ENCODE data around the gene SLC38A3.

SLC38A3 gene

DNA sequence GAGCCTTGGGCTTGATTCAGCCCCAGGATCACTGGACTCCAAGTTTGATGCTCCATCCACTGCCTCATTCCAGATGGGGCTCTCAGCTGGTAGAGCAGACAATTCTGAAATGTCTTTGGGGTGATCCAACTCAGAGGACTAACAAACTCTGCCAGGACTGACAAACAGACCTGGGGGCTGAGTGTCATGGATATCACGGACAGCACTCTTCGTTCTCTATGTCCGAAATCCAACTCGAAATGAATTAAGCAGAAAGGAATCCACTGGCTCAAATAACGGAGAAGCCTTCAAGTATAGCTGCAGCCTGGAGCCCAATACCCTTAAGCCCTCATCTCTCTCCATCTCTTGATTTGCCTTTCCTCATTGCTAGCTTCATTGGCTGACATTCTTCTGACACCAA lies 14.2 kb downstream of the SLC38A3 start:
- H3K4me3 ChIP-seq (ENCODE audit: low read length), result no peak overlapping the region
- TF ChIP-seq, protein P1, sequence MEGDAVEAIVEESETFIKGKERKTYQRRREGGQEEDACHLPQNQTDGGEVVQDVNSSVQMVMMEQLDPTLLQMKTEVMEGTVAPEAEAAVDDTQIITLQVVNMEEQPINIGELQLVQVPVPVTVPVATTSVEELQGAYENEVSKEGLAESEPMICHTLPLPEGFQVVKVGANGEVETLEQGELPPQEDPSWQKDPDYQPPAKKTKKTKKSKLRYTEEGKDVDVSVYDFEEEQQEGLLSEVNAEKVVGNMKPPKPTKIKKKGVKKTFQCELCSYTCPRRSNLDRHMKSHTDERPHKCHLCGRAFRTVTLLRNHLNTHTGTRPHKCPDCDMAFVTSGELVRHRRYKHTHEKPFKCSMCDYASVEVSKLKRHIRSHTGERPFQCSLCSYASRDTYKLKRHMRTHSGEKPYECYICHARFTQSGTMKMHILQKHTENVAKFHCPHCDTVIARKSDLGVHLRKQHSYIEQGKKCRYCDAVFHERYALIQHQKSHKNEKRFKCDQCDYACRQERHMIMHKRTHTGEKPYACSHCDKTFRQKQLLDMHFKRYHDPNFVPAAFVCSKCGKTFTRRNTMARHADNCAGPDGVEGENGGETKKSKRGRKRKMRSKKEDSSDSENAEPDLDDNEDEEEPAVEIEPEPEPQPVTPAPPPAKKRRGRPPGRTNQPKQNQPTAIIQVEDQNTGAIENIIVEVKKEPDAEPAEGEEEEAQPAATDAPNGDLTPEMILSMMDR (conservative IDR thresholded peaks at IDR 0.05; ENCODE audit: low read length), result no peak
- DNase-seq (ENCODE audit: low read depth), result no peak

DNA sequence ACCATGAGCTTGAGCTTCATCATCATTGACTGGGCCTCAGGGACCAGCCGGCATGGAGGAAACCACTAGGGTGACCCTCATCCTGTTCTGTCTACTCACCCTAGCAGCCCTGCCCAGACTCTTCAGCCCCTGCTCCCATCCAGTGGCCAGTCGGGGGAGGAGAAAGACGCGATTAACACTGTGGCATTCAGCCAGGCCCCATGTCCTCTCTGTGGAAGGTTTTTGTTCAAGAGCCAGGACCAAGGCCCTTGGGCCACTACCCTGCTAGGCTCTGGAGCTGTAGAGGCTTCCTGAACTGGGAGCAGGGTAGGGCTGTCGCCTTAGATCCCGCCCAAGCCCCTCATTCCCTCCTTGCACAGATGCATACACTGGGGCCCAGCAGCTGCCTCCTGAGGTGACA lies 15.0 kb downstream of the SLC38A3 start:
- DNase-seq (ENCODE audit: low read depth), result no peak
- TF ChIP-seq, protein P1 (conservative IDR thresholded peaks at IDR 0.05; ENCODE audit: low read length), result no peak
- H3K4me3 ChIP-seq (ENCODE audit: low read length), result no peak overlapping the region

GRCh38 chr3:50221051-50221410 lies 16.0 kb downstream of the SLC38A3 start:
- TF ChIP-seq, protein P1 (conservative IDR thresholded peaks at IDR 0.05; ENCODE audit: low read length), result no peak
- H3K4me3 ChIP-seq (ENCODE audit: low read length), result no peak overlapping the region

GRCh38 chr3:50221411-50222168 lies 16.5 kb downstream of the SLC38A3 start:
- H3K4me3 ChIP-seq (ENCODE audit: low read length), result no peak overlapping the region
- DNase-seq (ENCODE audit: low read depth), result no peak
- TF ChIP-seq, protein P1 (conservative IDR thresholded peaks at IDR 0.05; ENCODE audit: low read length), result no peak

More at GRCh38 chr3:50221051-50221410, 16.0 kb downstream of the SLC38A3 start:
- DNase-seq (ENCODE audit: low read depth), result no peak

DNA sequence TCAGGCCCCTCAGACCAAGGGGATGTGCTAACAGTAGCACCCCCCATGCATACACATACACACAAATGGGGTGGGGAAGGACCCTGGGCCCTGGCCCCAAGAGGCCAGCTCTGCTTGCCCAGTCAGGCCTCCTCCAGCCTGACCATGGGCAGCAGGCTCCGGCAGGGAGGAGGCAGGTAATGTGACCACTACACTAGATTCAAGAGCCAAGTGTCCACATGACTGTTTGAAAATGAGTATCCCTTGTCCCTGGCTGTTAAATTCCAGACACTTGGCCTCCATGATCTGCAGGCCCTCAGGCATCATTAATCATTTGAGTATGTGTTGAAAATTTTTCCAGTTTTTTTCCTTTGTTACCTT lies 17.1 kb downstream of the SLC38A3 start:
- DNase-seq (ENCODE audit: low read depth), result no peak
- H3K4me3 ChIP-seq (ENCODE audit: low read length), result no peak overlapping the region
- TF ChIP-seq, protein P1 (conservative IDR thresholded peaks at IDR 0.05; ENCODE audit: low read length), result no peak

GRCh38 chr3:50224639-50225038 lies 19.6 kb downstream of the SLC38A3 start:
- DNase-seq (ENCODE audit: low read depth), result no peak
- TF ChIP-seq, protein P1 (conservative IDR thresholded peaks at IDR 0.05; ENCODE audit: low read length), result no peak

GRCh38 chr3:50226888-50227389 lies 21.9 kb downstream of the SLC38A3 start:
- DNase-seq (ENCODE audit: low read depth), result peak; percentile 29
- TF ChIP-seq, protein P1 (conservative IDR thresholded peaks at IDR 0.05; ENCODE audit: low read length), result peak; percentile 16
- peak overlapping the region; percentile 61 for H3K4me3 ChIP-seq (ENCODE audit: low read length)

More at GRCh38 chr3:50224639-50225038, 19.6 kb downstream of the SLC38A3 start:
- H3K4me3 ChIP-seq (ENCODE audit: low read length), result no peak overlapping the region

Data from AG10803 (cell line).